ENCODE measurements around the gene CXCL13.

The CXCL13 gene

GRCh38 chr4:77591532-77591931 lies 14.1 kb upstream of the CXCL13 start:
- H3K4me3 ChIP-seq (ENCODE audit: low read depth, low read length): no peak overlapping the region
- DNase-seq (ENCODE audit: low read depth): no peak
- TF ChIP-seq CTCF (IDR thresholded peaks at IDR 0.05; ENCODE audit: low read depth, low read length, missing control alignments): no peak

DNA sequence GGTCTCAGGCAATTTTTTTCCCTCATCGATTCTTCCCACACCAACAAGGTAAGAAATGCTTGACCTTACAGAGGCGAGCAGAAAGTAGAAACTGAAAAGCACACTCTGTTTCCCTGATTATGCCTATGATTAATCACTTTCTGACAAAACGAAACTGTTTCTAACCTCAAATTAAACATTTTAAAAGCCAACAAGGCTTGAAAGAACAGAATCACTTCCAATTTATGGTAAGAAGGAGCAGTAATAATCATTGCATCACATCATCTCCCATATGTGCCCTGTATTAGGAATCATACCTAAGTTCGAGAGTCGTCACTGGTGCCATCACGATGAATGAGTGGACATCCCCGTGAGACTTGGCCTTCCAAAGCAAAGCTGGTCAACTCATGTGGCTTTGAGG lies 12.5 kb upstream of the CXCL13 start:
- no peak for DNase-seq (ENCODE audit: low read depth)
- H3K4me3 ChIP-seq (ENCODE audit: low read depth, low read length): no peak overlapping the region
- TF ChIP-seq CTCF (IDR thresholded peaks at IDR 0.05; ENCODE audit: low read depth, low read length, missing control alignments): no peak

- no peak for TF ChIP-seq CTCF (IDR thresholded peaks at IDR 0.05; ENCODE audit: low read depth, low read length, missing control alignments)
- H3K4me3 ChIP-seq (ENCODE audit: low read depth, low read length): no peak overlapping the region
- DNase-seq (ENCODE audit: low read depth): no peak
Observed at GRCh38 chr4:77593993-77594392, 11.6 kb upstream of the CXCL13 start.

DNA sequence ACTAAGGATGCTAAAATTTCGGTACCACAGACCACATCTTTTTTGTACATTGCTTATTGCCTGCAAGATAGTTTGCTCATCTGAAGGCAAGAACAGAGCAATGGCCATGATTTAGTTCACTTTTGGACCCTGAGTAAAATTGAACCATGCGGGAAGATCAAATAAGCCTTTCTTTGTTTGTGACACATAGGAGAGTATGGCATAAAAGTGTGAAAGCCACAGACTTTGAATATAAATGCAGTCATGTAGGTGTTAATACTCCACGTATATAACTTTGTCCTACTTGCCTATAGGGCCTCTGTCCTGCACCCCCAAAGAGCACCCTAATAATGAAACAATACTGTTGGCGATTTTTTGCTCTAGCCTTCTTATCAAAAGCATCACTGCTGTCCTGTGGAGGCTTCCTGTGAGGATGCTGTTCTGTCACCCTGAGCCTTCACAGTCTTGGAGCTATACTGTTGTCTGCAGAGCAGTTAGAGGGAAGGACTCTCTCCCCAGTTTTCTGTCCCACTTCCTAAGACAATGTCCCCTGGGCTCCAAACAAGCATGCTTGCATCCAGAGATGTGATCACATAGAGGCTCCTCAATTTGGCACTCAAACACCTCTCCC lies 10.2 kb upstream of the CXCL13 start:
- no peak for TF ChIP-seq CTCF (IDR thresholded peaks at IDR 0.05; ENCODE audit: low read depth, low read length, missing control alignments)
- H3K4me3 ChIP-seq (ENCODE audit: low read depth, low read length): no peak overlapping the region
- DNase-seq (ENCODE audit: low read depth): no peak

DNA sequence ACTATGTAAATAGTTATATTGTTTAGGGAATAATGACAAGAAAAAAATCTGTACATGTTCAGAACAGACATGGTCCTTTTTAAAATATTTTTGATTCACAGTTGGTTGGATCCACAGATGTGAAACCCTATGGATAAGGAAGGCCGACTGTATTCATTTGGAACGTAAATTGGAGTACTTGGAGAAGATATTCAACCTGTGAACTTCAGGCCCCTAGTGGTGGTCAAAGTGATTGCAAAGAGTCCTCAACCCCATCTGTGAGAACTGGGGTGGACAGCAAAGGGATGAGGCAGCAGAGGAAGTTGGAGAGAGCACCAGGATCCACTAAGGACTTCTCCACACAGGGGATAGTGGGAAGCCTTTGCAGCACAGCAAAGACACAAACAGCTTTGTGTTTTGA lies 6.2 kb upstream of the CXCL13 start:
- no peak for DNase-seq (ENCODE audit: low read depth)
- peak; percentile 73 for TF ChIP-seq CTCF (IDR thresholded peaks at IDR 0.05; ENCODE audit: low read depth, low read length, missing control alignments)
- no peak overlapping the region for H3K4me3 ChIP-seq (ENCODE audit: low read depth, low read length)

- H3K4me3 ChIP-seq (ENCODE audit: low read depth, low read length): no peak overlapping the region
- peak; percentile 85 for TF ChIP-seq CTCF (IDR thresholded peaks at IDR 0.05; ENCODE audit: low read depth, low read length, missing control alignments)
- no peak for DNase-seq (ENCODE audit: low read depth)
Observed at GRCh38 chr4:77600521-77601451, 4.8 kb upstream of the CXCL13 start.

All from GM12864 (cell line).